ENCODE data around the gene CLINT1.
A peak's percentile ranks its signal among the peaks of the same experiment; 100 is the strongest.
"Not testable (repeated sequence)": the region's sequence is repeated elsewhere in the genome, so short reads cannot be mapped to it uniquely, and the experiment has no call there.

CLINT1 gene

DNA sequence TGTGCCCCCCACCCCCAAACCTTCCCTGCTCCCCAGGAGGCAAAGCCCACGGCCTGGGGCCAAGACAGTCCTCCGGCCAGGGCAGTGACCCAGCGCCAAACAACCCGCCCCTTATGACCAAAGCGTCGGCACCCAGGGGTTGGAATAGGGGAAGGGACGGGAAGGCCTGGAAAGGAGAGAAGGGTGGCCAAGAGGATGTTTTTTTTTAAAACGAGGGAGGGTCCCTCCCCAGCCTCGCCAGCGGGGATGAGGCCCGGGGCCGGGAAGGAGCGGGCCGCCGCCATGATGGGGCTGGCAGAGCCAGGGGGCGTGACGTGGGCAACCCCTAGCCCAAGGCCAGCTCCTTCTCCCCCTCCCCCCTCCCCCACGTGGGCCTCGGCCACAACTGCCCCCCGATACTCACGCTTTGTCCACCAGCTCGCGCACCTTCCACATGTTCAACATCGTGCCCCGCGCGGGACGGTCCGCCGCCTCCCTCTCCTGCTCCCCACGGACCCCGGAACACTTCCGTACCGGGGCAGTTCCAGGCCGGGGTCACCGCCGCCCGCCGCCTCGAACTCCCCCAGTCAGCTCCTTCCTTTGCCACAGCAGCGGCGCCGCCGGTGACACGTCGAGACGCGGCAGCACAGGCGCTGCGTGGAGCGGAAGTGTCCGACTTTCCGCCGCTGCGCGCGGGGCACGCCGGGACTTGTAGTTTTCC, at the start of gene CLINT1:
CLINT1 (minus strand) TSS at position 619 of the 700 bp plus-strand sequence; CDS start at position 444, 175 bp downstream.
- peak; percentile 93 for DNase-seq (ENCODE audit: low spot score)

DNA sequence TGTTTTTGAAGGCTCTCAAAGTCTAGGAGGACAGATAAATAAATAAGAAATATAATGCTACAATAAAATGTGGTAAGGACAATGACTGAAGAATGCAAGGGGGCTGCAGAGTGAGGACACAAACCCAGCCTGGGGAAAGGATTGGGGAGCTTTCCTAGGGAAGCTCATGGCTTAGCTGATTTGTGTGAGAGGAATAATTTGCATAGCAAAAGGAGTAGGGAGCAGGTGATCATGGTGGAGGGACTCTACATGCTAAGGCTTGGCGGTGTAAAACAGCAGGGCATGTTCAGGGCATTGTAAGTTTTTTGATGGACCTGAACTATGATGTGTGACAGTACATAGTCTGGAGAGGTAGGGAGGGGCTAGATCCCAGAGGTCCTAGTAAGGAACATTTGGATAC, 49.5 kb upstream of the CLINT1 start:
- DNase-seq (ENCODE audit: low spot score) = no peak

DNA sequence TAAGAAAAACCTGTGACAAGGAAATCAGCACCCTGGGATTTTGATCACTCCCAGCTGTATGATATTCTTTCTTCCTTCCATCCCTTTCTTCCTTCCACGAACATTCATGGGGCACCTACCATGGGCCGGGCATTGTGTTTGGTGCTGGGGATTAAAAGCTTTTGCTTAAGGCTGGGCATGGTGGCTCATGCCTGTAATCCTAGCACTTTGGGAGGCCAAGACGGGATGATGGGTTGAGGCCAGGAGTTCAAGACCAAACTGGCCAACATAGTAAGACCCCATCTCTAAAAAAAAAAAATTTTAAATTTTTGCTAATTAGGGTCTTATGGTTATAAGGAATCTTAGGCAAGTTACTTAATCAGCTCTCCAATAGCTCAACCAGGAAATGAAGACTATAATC, 48.5 kb upstream of the CLINT1 start:
- DNase-seq (ENCODE audit: low spot score) = no peak

DNA sequence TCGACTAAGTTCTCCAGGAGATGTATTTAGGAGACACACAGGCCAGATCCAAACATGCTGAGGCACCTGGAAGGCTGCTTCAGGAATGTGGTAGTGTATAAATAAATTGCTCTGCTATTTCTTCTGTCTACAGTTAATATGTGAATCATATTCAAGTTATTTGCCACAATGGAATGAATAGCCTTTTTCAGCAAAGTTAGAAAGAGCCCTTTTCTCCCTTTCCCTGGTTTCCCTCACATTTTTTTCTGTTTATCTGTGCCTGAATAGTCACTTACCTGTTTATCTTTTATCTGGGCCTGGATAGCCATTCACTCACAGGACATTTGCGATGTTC, 44.1 kb upstream of the CLINT1 start:
- DNase-seq (ENCODE audit: low spot score) = peak; percentile 29

DNA sequence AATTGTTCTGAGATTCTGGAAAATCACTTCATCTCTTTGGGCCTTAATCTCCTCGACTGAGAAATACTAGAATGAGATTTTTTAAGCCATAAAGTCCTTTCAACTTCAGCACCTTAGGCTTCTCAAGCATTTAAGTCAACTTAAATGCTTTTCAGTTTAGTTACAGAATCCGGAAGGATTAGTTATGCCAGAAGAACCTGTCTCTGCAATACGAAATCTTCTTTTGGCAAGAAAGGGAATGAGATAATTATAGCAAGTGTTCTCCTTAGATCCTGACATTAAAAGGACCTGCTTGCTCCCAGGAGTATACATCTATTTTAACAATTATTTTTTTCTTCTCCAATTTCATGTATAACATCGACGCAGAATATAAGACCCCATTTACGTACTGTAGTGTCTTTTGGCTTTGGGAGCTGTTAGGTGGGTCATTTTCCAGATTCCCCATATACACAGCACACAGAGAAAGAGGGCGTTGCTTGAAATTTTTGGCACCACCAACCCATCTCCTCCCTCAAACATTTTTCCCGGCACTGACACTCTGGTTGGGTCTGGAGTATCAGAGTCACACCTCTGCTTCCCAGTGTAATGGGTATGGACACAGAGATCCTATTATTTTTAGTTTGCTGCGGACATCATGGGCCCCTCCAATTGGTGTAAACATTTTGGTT, 43.6 kb upstream of the CLINT1 start:
- DNase-seq (ENCODE audit: low spot score) = no peak

DNA sequence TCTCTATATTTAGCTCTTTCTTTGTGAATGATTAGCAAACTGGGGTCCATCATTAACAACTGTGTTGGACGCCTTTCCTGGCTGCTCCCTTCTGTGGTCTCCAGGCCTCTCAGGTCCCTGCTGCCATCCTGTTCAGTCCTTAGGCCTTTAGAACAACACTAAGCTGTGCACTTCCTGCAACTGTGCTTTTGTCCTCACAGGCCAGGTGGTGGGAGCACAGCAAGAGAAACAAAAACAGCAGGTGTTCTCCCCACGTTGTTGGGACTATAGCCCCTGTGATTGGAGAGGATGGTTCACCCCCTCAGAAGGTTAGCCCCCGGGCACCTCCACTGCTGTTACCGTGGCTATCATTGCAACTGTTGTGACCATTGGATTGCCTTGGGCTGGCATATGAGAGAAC, 41.7 kb upstream of the CLINT1 start:
- no peak for DNase-seq (ENCODE audit: low spot score)

DNA sequence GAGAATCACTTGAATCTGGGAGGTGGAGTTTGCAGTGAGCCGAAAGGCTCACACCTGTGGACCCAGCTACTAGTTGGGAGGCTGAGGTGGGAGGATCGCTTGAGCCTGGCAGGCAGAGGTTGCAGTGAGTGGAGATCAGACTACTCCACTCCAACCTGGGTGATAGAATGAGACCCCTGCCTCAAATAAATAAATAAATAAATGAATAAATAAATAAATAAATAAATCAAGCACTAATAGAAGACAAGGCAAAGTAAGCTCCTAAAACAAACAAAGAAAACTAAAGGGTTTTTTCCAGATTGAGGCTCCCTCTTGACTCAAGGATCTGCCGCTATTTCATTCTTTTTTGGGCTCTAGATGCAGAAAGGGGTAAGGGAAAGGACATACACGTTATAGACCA, 34.7 kb upstream of the CLINT1 start:
- no peak for DNase-seq (ENCODE audit: low spot score)

DNA sequence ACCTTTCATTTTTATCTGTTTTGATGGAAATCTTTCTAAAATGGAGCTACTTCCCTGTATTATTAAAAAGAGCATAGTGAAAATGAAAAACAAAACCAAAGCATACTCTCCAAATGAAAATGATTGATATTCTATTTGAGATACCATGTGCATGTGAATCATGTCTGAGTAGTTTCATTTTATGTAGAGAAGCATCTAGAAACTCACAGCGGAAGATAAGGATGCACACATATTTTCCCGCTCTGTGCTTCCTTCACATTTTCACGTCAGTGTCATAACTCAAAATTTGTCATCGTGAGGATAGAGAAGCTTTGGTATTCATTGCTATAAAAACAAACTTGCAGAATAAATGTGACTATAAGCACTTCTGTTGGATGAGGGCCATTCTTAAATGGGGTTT, 34.0 kb upstream of the CLINT1 start:
- DNase-seq (ENCODE audit: low spot score) = no peak

DNA sequence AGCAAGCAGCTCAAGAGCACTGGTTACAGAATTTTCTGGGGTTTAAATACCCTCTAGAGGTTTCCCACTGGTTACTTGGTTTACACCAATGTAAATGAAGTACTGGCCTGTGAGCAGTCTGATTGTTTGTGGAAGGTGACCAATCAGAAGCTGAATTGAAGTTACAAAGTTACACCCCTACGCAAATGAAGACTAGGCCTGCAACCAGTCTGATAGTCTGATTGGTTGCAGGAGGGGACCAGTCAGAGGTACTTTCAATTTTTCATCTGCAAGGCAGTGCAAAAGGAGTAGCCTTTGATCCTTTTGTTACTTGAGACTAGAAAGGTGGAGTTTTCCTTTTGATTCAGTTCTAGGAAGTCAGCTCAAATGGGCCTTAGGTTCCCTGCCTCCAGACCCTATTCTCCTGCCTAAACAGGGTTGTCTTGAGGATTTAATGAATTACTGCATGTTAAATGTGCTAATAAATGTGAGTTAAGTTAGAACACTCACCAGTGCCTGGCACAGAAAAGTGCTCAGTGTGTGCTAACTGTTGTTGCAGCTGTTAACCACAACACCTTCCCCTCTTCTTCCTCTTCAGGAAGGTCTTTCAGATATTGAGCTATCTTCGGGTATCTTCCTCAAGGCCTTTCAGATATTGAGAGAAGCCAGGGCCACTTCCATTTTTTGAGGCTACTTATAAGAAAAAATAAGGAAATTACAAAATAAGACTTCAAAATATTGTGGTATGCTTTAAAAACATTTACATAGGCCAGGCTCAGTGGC, 32.1 kb upstream of the CLINT1 start:
- DNase-seq (ENCODE audit: low spot score) = no peak

DNA sequence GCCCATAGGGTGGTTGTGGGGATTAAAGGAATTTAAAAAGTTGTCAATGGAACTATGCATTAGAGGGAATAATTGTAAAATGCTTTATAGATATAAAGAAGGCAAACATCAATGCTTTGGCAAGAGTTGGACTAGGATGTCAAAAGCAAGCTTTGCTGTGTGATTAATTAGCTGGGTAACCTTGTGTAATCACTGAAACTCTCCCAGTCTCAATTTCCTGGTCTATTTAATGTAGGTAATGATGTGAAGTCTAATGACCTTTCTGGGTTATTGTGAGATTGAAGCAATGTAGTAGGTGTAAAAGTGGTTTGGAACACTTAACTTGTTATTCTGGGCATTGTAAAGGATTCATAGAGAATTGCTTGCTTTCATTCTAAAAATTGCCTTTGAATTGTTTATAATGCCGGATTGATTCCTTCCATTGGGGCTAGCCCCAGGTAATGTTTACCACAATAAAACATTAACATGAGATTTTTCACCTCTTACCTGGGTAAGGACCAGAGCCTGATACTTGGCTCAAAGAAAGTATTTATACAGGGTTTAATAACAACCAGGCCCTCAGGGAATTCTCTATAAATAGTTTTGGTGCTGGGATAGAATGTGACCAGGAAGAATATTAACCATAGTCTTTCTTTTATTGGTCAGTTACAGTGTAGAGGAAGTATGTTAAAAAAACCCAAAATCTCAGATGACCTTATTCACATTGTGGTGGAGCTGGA, 30.0 kb upstream of the CLINT1 start:
- DNase-seq (ENCODE audit: low spot score) = no peak

DNA sequence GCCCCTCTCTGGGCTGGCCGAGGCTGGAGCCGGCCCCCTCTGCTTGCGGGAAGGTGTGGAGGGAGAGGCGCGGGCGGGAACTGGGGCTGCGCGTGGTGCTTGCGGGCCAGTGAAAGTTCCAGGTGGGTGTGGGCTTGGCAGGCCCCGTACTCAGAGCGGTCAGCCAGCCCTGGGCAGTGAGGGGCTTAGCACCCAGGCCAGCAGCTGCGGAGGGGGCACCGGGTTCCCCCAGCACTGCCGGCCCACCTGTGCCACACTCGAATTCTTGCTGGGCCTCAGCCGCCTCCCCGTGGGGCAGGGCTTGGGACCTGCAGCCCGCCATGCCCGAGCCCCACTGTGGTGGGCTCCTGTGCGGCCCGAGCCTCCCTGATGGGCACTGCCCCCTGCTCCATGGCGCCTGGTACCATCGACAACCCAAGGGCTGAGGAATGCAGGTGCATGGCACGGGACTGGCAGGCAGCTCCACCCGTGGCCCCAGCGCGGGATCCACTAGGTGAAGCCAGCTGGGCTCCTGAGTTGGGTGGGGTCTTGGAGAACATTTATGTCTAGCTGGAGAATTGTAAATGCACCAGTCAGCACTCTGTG, 27.9 kb upstream of the CLINT1 start:
- no peak for DNase-seq (ENCODE audit: low spot score)

DNA sequence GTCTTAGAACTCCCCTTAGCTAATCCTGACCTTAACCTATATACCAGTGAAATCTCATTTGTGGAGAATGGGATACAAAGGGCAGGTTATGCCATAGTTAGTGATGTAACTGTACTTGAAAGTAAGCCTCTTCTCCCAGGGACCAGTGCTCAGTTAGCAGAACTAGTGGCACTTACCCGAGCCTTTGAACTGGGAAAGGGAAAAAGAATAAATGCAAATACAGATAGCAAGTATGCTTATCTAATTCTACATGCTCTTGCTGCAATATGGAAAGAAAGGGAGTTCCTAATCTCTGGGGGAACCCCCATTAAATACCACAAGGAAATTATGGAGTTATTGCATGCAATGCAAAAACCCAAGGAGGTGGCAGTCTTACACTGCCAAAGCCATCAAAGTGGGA, 26.1 kb upstream of the CLINT1 start:
- DNase-seq (ENCODE audit: low spot score) = not testable (repeated sequence)

DNA sequence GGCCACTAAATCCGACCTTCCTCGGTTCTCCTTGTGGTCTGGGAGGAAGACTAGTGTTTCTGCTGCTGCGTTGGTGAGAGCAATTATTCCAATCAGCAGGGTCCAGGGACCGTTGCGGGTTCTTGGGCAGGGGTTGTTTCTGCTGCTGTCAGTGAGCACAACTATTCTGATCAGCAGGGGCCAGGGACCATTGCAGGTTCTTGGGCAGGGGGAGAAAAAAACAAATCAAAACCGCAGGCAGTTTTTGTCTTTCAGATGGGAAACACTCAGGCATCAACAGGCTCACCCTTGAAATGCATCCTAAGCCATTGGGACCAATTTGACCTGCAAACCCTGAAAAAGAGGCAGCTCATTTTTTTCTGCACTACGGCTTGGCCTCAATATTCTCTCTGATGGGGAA, 22.6 kb upstream of the CLINT1 start:
- not testable (repeated sequence) for DNase-seq (ENCODE audit: low spot score)

DNA sequence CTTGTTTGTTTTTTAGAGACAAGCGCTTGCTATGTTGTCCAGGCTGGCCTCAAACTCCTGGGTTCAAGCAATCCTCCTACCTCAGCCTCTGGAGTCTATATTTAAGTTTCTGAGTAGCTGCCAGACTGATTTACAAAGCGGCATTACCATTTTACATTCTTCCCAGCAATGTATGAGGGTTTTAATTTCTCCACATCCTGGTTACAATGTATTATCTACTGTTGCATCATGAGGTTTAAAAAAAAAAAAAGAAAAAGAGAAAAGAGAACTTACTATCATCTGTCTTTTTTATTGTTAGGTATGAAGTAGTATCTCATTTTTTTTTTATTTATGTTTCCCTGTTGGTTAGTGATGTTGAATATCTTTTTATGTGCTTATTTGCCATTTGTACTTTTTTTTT, 18.9 kb upstream of the CLINT1 start:
- DNase-seq (ENCODE audit: low spot score) = no peak

DNA sequence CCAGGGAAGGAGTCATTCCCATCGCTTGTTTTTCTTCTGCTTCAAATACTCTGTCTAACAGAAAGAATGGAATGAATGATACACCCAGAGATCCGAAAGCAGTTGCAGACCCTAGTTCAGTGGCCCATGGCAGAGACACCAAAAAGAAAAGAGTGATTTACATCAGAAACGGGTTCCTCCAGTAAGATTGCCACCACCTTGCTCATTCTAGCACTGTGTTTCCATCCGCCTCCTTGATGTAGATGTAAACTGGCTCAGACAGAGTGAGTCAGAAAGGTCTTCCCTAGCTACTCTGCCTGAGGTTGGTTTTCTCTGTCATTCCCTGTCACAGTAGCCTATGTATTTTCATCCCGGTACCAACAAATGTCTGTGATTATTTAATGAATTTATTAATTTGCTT, 15.9 kb upstream of the CLINT1 start:
- no peak for DNase-seq (ENCODE audit: low spot score)

DNA sequence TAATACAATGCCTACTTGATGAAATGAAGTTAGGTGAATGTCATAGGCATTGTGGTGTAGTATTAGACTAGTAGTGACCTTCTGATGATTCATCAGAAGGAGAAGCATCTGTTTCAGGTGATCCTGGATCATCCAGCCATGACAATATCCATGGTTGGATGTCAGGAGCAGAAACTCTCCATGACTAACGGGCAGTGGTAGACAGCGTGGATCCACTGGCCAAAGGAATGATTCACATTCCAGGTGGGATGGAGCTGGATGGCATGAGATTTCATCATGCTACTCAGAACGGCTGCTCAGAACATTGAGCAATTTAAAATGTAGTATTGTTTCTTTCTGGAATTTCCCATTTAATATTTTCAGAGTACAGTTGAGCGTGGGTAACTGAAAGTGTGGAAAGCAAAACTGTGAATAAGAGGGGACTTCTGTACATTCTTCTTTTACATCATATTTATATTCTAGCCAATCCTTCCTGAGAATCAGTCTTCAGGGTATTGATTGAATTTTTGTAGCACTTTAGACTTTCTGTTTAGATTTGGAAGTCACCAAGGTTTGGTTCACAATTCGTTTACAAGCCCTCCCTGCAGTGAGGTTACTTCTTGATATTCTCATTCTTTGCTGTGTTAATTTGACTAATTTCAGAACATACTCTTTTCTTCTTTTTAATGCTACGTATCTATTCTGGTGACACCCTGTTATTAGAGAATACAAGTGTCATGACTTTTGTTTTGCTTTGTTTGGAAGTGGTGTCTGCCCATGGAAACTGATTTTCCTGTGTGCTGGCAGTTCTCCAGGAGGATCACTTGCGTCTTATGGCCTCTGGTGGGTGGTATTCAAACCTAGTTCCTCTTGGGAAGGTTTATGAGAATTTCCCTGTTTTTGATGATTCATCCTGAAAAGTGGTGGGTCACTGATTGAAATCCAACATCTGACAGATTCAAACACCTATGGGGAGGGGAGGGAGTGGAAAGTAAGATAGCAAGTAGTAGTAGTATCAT, 12.2 kb upstream of the CLINT1 start:
- peak; percentile 29 for DNase-seq (ENCODE audit: low spot score)

DNA sequence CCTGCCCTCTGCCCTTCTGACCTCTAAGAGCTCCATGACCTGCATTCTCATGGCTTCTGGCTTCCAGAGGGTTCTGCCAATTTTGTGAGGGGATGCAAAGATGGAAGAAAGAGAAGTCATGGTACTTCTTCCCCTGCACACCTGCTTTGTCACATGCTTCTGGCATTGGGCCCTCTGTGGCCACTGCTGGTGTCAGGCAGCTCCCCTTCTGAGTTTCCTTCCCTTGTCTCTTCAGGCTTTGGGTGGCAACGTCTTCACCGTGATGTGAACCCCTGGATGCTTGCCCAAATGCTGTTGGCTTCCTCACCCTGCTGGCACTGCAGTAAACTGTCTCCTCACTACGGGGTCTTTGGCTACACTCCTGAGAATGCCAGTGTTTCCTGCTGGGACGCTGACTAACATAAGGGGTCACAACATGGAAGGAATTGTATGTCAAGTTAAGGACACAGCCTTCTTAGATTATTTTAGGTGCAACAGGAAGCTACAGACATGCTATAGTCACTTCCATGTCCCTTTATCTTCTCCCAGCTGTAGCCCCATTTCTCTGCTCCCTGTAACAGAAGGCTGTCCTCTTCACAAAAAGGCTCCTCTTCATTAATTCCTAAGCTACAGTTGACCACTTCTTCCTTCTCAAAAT, 8.9 kb upstream of the CLINT1 start:
- no peak for DNase-seq (ENCODE audit: low spot score)

DNA sequence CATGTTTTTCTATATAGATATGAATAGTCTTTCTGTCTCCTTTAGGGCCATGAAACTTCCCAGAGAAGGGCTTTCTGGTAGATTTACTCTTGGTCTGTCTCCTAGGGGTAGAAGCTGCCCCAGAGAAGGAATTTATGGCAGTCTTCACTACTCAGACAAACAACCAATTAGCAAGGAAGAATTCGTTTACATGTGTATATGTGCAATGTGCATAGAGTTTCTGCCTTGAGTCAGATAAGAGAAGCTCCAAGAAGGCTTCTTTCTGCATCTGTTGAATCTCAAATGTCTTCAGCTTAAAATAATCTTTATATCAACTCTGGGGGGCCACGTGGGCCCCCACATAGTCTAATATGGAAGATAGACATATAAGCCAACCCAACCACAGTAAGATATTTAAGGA, 7.6 kb upstream of the CLINT1 start:
- no peak for DNase-seq (ENCODE audit: low spot score)

DNA sequence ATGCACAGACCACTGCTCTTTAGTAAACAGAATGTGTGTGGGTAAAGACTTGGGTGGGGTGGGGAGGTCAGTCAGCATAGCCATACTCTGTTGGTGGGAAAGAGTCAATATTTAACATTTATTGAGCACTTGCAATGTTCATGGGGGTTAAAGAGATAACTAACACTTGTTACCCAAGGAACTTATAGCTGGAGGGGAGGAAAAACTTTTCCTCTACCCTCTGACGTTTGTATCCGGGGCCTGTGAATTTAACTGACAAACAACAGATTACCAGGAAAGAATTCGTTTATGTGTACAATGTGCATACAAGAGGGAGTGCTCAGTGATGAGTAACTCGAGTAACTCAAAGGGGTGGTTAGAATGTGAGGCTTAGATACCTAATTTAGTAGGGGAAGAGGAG, 6.8 kb upstream of the CLINT1 start:
- DNase-seq (ENCODE audit: low spot score) = peak; percentile 62

DNA sequence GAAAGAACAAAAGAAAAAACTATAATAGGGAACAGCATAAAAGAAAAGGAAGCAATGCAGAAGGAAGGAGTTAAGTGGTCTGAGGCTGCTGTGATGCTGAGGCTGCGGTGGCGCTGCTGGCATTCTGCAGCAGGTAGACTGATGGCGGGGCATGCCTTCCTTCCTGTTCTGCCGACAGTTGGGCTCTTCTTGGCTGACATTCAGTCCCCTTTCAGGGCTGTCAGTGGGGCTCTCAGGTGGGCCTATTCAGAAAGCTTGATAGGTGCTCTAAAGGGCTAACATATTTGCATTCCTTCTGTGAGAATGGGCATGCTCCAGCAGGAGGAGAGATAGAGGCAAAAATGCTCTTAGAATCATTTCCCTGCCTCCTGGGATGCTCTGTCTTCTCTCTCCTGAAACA, 5.1 kb upstream of the CLINT1 start:
- DNase-seq (ENCODE audit: low spot score) = no peak

Data from AG08396 (cell line).